ENCODE measurements around the gene CLEC20A.

Gene CLEC20A

GRCh38 chr1:178534137-178534868 lies 37.5 kb upstream of the CLEC20A start:
- H3K9me3 ChIP-seq (ENCODE audit: control insufficient read depth, insufficient read depth, low read depth, low read length) = no peaks in the 10 kb centered on the region
- H3K4me3 ChIP-seq (ENCODE audit: low read depth, low read length) = no peak overlapping the region
- H3K4me1 ChIP-seq (ENCODE audit: control insufficient read depth, insufficient read depth, low read length) = no peaks in the 10 kb centered on the region; the same call in 1 of the 2 replicates
- POLR2A ChIA-PET = no interaction called here
- no peaks in the 10 kb centered on the region for H3K36me3 ChIP-seq (ENCODE audit: control insufficient read depth in 2 of 2, insufficient read depth in 1 of 2, low read length in 2 of 2)
- H3K27ac ChIP-seq (ENCODE audit: extremely low read depth, low read depth, low read length) = no peak overlapping the region
- TF ChIP-seq ZSCAN4 (tag by site-specific recombination; IDR thresholded peaks at IDR 0.05) (no peak), ZBTB48 (tag by site-specific recombination; IDR thresholded peaks at IDR 0.05) (no peak), ZIC2 (tag by site-specific recombination; IDR thresholded peaks at IDR 0.05) (peak; percentile 53)
- CTCF ChIA-PET = interaction anchor here (1.1 to 3.0 kb wide), 4 partner anchors 12 to 469 kb away, joined by 3 to 20 read pairs (median 7); no protein-coding TSS in a partner anchor

- no peak for TF ChIP-seq ZNF664 (tag by site-specific recombination; IDR thresholded peaks at IDR 0.05)
- no peak for TF ChIP-seq ZNF558 (tag by site-specific recombination; IDR thresholded peaks at IDR 0.05)
- TF ChIP-seq SALL2 (tag by site-specific recombination; IDR thresholded peaks at IDR 0.05; ENCODE audit: borderline replicate concordance) = no peak
- no peak for TF ChIP-seq ZBTB10 (tag by site-specific recombination; IDR thresholded peaks at IDR 0.05)
- TF ChIP-seq ZBTB20 (tag by site-specific recombination; IDR thresholded peaks at IDR 0.05) = no peak
- no peak for TF ChIP-seq ZNF501 (tag by site-specific recombination; IDR thresholded peaks at IDR 0.05)
- no peak for TF ChIP-seq ZSCAN18 (tag by site-specific recombination; IDR thresholded peaks at IDR 0.05)
- TF ChIP-seq ZNF645 (tag by site-specific recombination; IDR thresholded peaks at IDR 0.05) = no peak
- no peak for TF ChIP-seq OVOL3 (tag by site-specific recombination; IDR thresholded peaks at IDR 0.05)
- no peak overlapping the region for H3K27ac ChIP-seq (ENCODE audit: extremely low read depth, low read depth, low read length)
- ChIA-PET POLR2A (no interaction called here), CTCF (interaction anchor here (0.6 to 3.6 kb wide), 23 partner anchors 8 to 1012 kb away, joined by 3 to 39 read pairs (median 4); no protein-coding TSS in a partner anchor)
- no peaks in the 10 kb centered on the region for H3K36me3 ChIP-seq (ENCODE audit: control insufficient read depth in 2 of 2, insufficient read depth in 1 of 2, low read length in 2 of 2)
- H3K4me3 ChIP-seq (ENCODE audit: low read depth, low read length) = no peak overlapping the region
- H3K9me3 ChIP-seq (ENCODE audit: control insufficient read depth, insufficient read depth, low read depth, low read length) = no peaks in the 10 kb centered on the region
- H3K4me1 ChIP-seq (ENCODE audit: control insufficient read depth, insufficient read depth, low read length) = no peaks in the 10 kb centered on the region; the same call in 1 of the 2 replicates
These were observed 36.6 kb upstream of the CLEC20A start for GRCh38 chr1:178533121-178533946.

GRCh38 chr1:178532392-178532791 lies 35.6 kb upstream of the CLEC20A start:
- H3K9me3 ChIP-seq (ENCODE audit: control insufficient read depth, insufficient read depth, low read depth, low read length) = no peaks in the 10 kb centered on the region
- no peaks in the 10 kb centered on the region for H3K36me3 ChIP-seq (ENCODE audit: control insufficient read depth in 2 of 2, insufficient read depth in 1 of 2, low read length in 2 of 2)
- no peak overlapping the region for H3K4me3 ChIP-seq (ENCODE audit: low read depth, low read length)
- ChIA-PET CTCF (interaction anchor here (0.6 to 3.6 kb wide), 22 partner anchors 9 to 1013 kb away, joined by 3 to 39 read pairs (median 4); no protein-coding TSS in a partner anchor), POLR2A (interaction anchor here (1.5 kb wide), 1 partner anchor 471 kb away, joined by 3 read pairs; no protein-coding TSS in a partner anchor)
- H3K27ac ChIP-seq (ENCODE audit: extremely low read depth, low read depth, low read length) = no peak overlapping the region
- no peaks in the 10 kb centered on the region; the same call in 1 of the 2 replicates for H3K4me1 ChIP-seq (ENCODE audit: control insufficient read depth, insufficient read depth, low read length)
- TF ChIP-seq ZNF692 (tag by site-specific recombination; IDR thresholded peaks at IDR 0.05) (no peak), CTCF (tag by site-specific recombination; IDR thresholded peaks at IDR 0.05) (peak; percentile 77), ZNF362 (tag by site-specific recombination; IDR thresholded peaks at IDR 0.05) (no peak), KLF16 (tag by site-specific recombination; IDR thresholded peaks at IDR 0.05) (no peak), ZNF677 (tag by site-specific recombination; IDR thresholded peaks at IDR 0.05) (peak; percentile 97)
